ENCODE results near the gene ANKS1A. TPM values are rescaled to one million over a fixed set of nuclear protein-coding genes. Genes with fewer than 3 reads are reported as not detected.

ANKS1A gene
- polyA plus RNA-seq, 1 of the 3 experiments (the other 2 are of a cell fraction), result 7.6 TPM

DNA sequence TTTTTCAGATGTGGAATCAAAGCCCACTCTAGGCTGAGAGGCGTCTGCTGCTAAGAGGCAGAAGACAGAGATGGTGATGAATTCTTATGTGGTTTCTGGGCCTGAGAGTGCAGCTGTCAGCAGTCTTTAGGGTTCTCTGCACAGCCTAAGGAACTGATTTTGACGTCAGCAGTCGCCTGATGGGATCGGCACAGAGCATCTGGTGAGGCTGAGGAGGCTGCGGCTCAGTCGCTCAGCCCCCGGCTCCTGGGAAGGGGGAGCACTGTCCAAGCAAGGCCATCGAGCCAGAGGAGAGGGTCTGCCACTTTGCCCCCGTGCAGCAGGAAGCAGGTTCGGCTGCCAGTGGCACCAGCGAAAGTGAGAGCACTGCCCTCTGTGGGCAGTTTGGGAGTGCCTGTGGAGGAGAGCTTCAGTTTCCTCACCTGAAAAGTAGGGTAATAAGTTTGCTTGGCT, 159.6 kb downstream of the ANKS1A start:
- Histone ChIP-seq H3K4me1 (ENCODE audit: control insufficient read depth in 1 of 2, insufficient read depth in 2 of 2, low read depth in 1 of 2, low read length in 1 of 2) (peaks cover 42 to 55% of the 10 kb centered on the region in 2 experiments; a peak in 3 of 4 replicates), H3F3A (replicated peaks; ENCODE audit: insufficient read depth) (no peaks in the 10 kb centered on the region), H3K9me3 (no peaks in the 10 kb centered on the region), H3K9ac (no peak overlapping the region), H3K36me3 (replicated peaks in 1 of 2; ENCODE audit: control insufficient read depth in 1 of 2, insufficient read depth in 2 of 2, low read length in 1 of 2) (peaks cover 0 to 3% of the 10 kb centered on the region in 2 experiments), H3K9me2 (no peaks in the 10 kb centered on the region), H3K4me3 (ENCODE audit: low read depth in 2 of 2, low read length in 1 of 2) (no peak overlapping the region), H4K20me1 (ENCODE audit: insufficient read depth) (no peaks in the 10 kb centered on the region), H3K27me3 (ENCODE audit: insufficient read depth) (no peaks in the 10 kb centered on the region), H3K79me2 (ENCODE audit: insufficient read depth) (no peaks in the 10 kb centered on the region), H3K4me2 (no peak overlapping the region), H3K27ac (ENCODE audit: low read depth in 2 of 2, low read length in 1 of 2) (peak overlapping the region in 1 of 2 experiments; percentile 34; a peak in 1 of 4 replicates), H2AFZ (ENCODE audit: low read depth) (no peak overlapping the region)
- 100% methylated on average over 2 of the region's 11 CpGs for WGBS (ENCODE audit: low lambda C conversion rate)
- ChIA-PET CTCF (interaction anchor here (0.6 to 1.2 kb wide), 4 partner anchors 10 to 109 kb away, joined by 3 to 4 read pairs (median 3); no protein-coding TSS in a partner anchor), POLR2A (no interaction called here)
- peak; percentile 30 for DNase-seq
- TF ChIP-seq GATA2 (CRISPR knock-in tag; IDR thresholded peaks at IDR 0.05) (no peak), MAX (IDR thresholded peaks at IDR 0.05; ENCODE audit: low read depth) (no peak), TAF1 (IDR thresholded peaks at IDR 0.05; ENCODE audit: borderline replicate concordance, low read depth, low read length) (no peak), RAD21 (IDR thresholded peaks at IDR 0.05; ENCODE audit: low read length) (peak; percentile 13; the same call in 1 of the 2 replicates), JUND (IDR thresholded peaks at IDR 0.05) (no peak), NRF1 (IDR thresholded peaks at IDR 0.05; ENCODE audit: low read depth, low read length) (no peak), USF1 (IDR thresholded peaks at IDR 0.05; ENCODE audit: borderline replicate concordance, low read depth) (no peak), TCF12 (IDR thresholded peaks at IDR 0.05) (no peak)

DNA sequence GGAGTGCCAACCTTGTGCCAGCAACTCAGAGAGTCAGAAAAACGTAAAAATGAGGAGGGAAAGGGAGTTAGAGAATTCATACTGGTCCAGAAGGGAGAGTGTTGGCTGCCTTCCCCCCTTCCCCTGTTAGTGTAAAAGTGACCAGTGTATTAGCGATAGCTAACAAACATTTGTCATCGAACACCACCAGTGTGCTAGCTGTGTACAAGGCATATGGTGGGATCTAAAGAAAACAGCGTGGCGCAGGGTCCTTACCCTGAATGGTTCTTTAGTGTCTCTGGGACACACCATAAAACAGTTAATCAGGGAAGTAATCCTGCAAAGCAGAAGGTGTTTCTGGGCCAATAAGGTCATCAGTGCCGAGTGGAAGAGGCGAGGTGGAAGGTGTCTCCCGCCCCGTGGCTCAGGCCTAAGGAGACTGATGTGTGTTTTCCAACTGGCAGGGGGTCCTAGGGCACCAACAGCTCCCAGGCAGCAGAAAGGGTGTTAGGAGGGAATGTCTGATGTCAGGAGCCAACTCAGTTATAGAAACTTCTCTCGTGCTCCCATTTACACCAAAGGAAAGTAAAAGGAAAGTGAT, 160.2 kb downstream of the ANKS1A start:
- CTCF ChIA-PET, result interaction anchor here (0.6 to 1.6 kb wide), 5 partner anchors 10 to 192 kb away, joined by 3 to 5 read pairs (median 3); no protein-coding TSS in a partner anchor
- H3K9me3 ChIP-seq, result no peaks in the 10 kb centered on the region
- TF ChIP-seq GABPA (IDR thresholded peaks at IDR 0.05; ENCODE audit: low read depth) (no peak), RAD21 (IDR thresholded peaks at IDR 0.05; ENCODE audit: low read length) (no peak), NFIC (IDR thresholded peaks at IDR 0.05; ENCODE audit: borderline replicate concordance) (no peak), TAF1 (IDR thresholded peaks at IDR 0.05; ENCODE audit: borderline replicate concordance, low read depth, low read length) (no peak), MAX (IDR thresholded peaks at IDR 0.05; ENCODE audit: low read depth) (no peak), YY1 (IDR thresholded peaks at IDR 0.05; ENCODE audit: low read depth) (no peak), TCF12 (IDR thresholded peaks at IDR 0.05) (no peak), TEAD4 (IDR thresholded peaks at IDR 0.05; ENCODE audit: borderline replicate concordance, insufficient read depth) (no peak), MEF2A (IDR thresholded peaks at IDR 0.05; ENCODE audit: borderline replicate concordance, low read depth) (no peak), JUND (IDR thresholded peaks at IDR 0.05) (no peak), SMC3 (IDR thresholded peaks at IDR 0.05; ENCODE audit: low read depth, low read length) (no peak), RXRA (IDR thresholded peaks at IDR 0.05; ENCODE audit: borderline replicate concordance, low read depth) (no peak), CHD2 (IDR thresholded peaks at IDR 0.05; ENCODE audit: low read length, partially characterized antibody) (no peak), GATA2 (CRISPR knock-in tag; IDR thresholded peaks at IDR 0.05) (no peak), ELF1 (IDR thresholded peaks at IDR 0.05) (no peak), CTCF (IDR thresholded peaks at IDR 0.05) (no peak)
- TF ChIP-seq, protein P1, sequence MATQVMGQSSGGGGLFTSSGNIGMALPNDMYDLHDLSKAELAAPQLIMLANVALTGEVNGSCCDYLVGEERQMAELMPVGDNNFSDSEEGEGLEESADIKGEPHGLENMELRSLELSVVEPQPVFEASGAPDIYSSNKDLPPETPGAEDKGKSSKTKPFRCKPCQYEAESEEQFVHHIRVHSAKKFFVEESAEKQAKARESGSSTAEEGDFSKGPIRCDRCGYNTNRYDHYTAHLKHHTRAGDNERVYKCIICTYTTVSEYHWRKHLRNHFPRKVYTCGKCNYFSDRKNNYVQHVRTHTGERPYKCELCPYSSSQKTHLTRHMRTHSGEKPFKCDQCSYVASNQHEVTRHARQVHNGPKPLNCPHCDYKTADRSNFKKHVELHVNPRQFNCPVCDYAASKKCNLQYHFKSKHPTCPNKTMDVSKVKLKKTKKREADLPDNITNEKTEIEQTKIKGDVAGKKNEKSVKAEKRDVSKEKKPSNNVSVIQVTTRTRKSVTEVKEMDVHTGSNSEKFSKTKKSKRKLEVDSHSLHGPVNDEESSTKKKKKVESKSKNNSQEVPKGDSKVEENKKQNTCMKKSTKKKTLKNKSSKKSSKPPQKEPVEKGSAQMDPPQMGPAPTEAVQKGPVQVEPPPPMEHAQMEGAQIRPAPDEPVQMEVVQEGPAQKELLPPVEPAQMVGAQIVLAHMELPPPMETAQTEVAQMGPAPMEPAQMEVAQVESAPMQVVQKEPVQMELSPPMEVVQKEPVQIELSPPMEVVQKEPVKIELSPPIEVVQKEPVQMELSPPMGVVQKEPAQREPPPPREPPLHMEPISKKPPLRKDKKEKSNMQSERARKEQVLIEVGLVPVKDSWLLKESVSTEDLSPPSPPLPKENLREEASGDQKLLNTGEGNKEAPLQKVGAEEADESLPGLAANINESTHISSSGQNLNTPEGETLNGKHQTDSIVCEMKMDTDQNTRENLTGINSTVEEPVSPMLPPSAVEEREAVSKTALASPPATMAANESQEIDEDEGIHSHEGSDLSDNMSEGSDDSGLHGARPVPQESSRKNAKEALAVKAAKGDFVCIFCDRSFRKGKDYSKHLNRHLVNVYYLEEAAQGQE (IDR thresholded peaks at IDR 0.05; ENCODE audit: low read depth, low read length), result no peak

More for the DNA sequence above, 160.2 kb downstream of the ANKS1A start:
- peaks cover 37 to 51% of the 10 kb centered on the region in 2 experiments; a peak in 3 of 4 replicates for H3K4me1 ChIP-seq (ENCODE audit: control insufficient read depth in 1 of 2, insufficient read depth in 2 of 2, low read depth in 1 of 2, low read length in 1 of 2)
- POLR2A ChIA-PET, result no interaction called here
- no peaks in the 10 kb centered on the region for H3F3A ChIP-seq (replicated peaks; ENCODE audit: insufficient read depth)
- no peak overlapping the region; a peak in 1 of 4 replicates for H3K27ac ChIP-seq (ENCODE audit: low read depth in 2 of 2, low read length in 1 of 2)
- peaks cover 0 to 3% of the 10 kb centered on the region in 2 experiments for H3K36me3 ChIP-seq (replicated peaks in 1 of 2; ENCODE audit: control insufficient read depth in 1 of 2, insufficient read depth in 2 of 2, low read length in 1 of 2)
- H3K9me2 ChIP-seq, result no peaks in the 10 kb centered on the region
- H3K79me2 ChIP-seq (ENCODE audit: insufficient read depth), result no peaks in the 10 kb centered on the region
- no peak overlapping the region for H3K4me2 ChIP-seq
- 96% methylated on average over 10 of the region's 10 CpGs for WGBS (ENCODE audit: low lambda C conversion rate)
- no peak overlapping the region for H2AFZ ChIP-seq (ENCODE audit: low read depth)
- no peak overlapping the region for H3K9ac ChIP-seq
- no peaks in the 10 kb centered on the region for H4K20me1 ChIP-seq (ENCODE audit: insufficient read depth)
- DNase-seq, result no peak
- H3K27me3 ChIP-seq (ENCODE audit: insufficient read depth), result no peaks in the 10 kb centered on the region
- no peak overlapping the region for H3K4me3 ChIP-seq (ENCODE audit: low read depth in 2 of 2, low read length in 1 of 2)
